WTC11 (cell line): ENCODE measurements around the gene DCHS2. TPM values are rescaled to one million over a fixed set of nuclear protein-coding genes. Genes with fewer than 3 reads are reported as not detected.

Experiments
- ATAC-seq: fragments of 200-7000 bp; cut with Tn5 transposase; 2 replicates; pipeline ENCODE4 v1.10.0; 2021; ENCODE audit warnings: mild to moderate bottlenecking, moderate library complexity
- CTCF ChIA-PET: fragments of 300-600 bp; sonication (Branson Sonifier 250); formaldehyde crosslinking; loops from one replicate; lab custom pipeline; 2021; ENCODE audit warnings: antibody characterized with exemption; lab: Charles Lee
- POLR2A ChIA-PET: fragments of 350-600 bp; sonication (Branson Sonifier 250); formaldehyde crosslinking; loops from one replicate; lab custom pipeline; 2021; ENCODE audit warnings: antibody characterized with exemption; lab: Charles Lee
- DNase-seq: peaks from one replicate; pipeline ENCODE4 v3.0.0; 2021; ENCODE audit warnings: low spot score
- H3K27ac Mint-ChIP-seq: 2 replicates; pipeline ENCODE4 v1.8.0; 2021; ENCODE audit warnings: mixed read lengths
- H3K27me3 Mint-ChIP-seq: 2 replicates; pipeline ENCODE4 v1.8.0; 2021; ENCODE audit warnings: low read depth, mild to moderate bottlenecking, moderate library complexity, mixed read lengths
- H3K36me3 Mint-ChIP-seq: 2 replicates; pipeline ENCODE4 v1.8.0; 2021; ENCODE audit warnings: mixed read lengths
- H3K4me1 Mint-ChIP-seq: 2 replicates; pipeline ENCODE4 v1.8.0; 2022; ENCODE audit warnings: mixed read lengths
- H3K4me3 Mint-ChIP-seq: 2 replicates; pipeline ENCODE4 v1.8.0; 2021; ENCODE audit warnings: mild to moderate bottlenecking, moderate library complexity, mixed read lengths
- H3K9me3 Mint-ChIP-seq: 2 replicates; pipeline ENCODE4 v1.8.0; 2021; ENCODE audit warnings: mixed read lengths
- NFE2L1 ChIP-seq: sonication (generic); formaldehyde crosslinking; IDR thresholded peaks from 2 replicates; pipeline ENCODE4 v1.8.1; 2023; ENCODE audit warnings: missing genetic modification reagents
- RELA ChIP-seq: sonication (generic); formaldehyde crosslinking; IDR thresholded peaks from 2 replicates; pipeline ENCODE4 v1.8.1; 2022; ENCODE audit warnings: missing genetic modification reagents, mild to moderate bottlenecking, borderline replicate concordance
- SMAD3 ChIP-seq: sonication (generic); formaldehyde crosslinking; IDR thresholded peaks from 2 replicates; pipeline ENCODE4 v1.8.0; 2022; ENCODE audit warnings: missing genetic modification reagents, mild to moderate bottlenecking, borderline replicate concordance
- ZBTB21 ChIP-seq: sonication (generic); formaldehyde crosslinking; IDR thresholded peaks from 2 replicates; pipeline ENCODE4 v1.8.1; 2023; ENCODE audit warnings: mild to moderate bottlenecking, missing genetic modification reagents, borderline replicate concordance
- total RNA-seq: library from RNA; stranded (reverse); gene quantifications from 3 replicates; pipeline ENCODE4 v1.2.3, GENCODE V29; 2021
- TF ChIP-seq, protein P1 (sequence below): sonication (generic); formaldehyde crosslinking; IDR thresholded peaks from 2 replicates; pipeline ENCODE4 v1.8.0; 2022; ENCODE audit warnings: missing genetic modification reagents
- TF ChIP-seq, protein P2 (sequence below): fragments of 200-600 bp; IDR thresholded peaks from 2 replicates; pipeline ENCODE4 v1.8.0; 2022; ENCODE audit warnings: antibody characterized with exemption
- TF ChIP-seq, protein P3 (sequence below): fragments of 250-450 bp; sonication (Bioruptor Pico); IDR thresholded peaks from 2 replicates; pipeline ENCODE4 v1.9.0; 2021; ENCODE audit warnings: mild to moderate bottlenecking, borderline replicate concordance
- TF ChIP-seq, protein P4 (sequence below): sonication (generic); formaldehyde crosslinking; IDR thresholded peaks from 2 replicates; pipeline ENCODE4 v1.8.0; 2023; ENCODE audit warnings: mild to moderate bottlenecking, missing genetic modification reagents

DCHS2 gene
- total RNA-seq, 1 experiment from 2014 or later, result 1.3 TPM

DNA sequence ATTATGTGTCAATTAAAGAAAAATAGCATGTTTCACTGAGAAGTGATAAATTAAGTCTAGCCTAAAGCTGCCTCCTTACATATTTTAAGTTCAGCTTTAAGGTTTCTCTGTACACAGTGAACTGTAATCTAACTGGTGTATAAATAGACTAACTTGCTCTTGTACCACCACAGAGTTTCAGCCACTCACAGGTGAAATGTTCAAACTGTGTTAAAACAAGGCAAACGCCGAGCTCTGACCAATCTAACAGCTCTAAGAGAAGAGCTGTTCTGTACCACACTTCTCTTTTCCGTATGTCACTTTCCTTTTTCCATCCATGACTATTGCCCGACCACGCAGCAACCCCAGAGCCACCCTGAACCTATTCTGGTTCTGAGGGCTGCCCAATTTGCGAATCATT, 64.5 kb downstream of the DCHS2 start:
- ATAC-seq (no peak), DNase-seq (no peak)
- ChIA-PET CTCF (interaction anchor here (0.9 to 1.0 kb wide), 2 partner anchors 79 to 344 kb away, joined by 3 read pairs; no protein-coding TSS in a partner anchor), POLR2A (no interaction called here)
- Mint-ChIP-seq H3K4me3 (no peak overlapping the region), H3K4me1 (no peaks in the 10 kb centered on the region), H3K36me3 (no peaks in the 10 kb centered on the region), H3K27me3 (no peaks in the 10 kb centered on the region; the same call in 1 of the 2 replicates), H3K27ac (no peak overlapping the region), H3K9me3 (no peaks in the 10 kb centered on the region)
- TF ChIP-seq, protein P1, sequence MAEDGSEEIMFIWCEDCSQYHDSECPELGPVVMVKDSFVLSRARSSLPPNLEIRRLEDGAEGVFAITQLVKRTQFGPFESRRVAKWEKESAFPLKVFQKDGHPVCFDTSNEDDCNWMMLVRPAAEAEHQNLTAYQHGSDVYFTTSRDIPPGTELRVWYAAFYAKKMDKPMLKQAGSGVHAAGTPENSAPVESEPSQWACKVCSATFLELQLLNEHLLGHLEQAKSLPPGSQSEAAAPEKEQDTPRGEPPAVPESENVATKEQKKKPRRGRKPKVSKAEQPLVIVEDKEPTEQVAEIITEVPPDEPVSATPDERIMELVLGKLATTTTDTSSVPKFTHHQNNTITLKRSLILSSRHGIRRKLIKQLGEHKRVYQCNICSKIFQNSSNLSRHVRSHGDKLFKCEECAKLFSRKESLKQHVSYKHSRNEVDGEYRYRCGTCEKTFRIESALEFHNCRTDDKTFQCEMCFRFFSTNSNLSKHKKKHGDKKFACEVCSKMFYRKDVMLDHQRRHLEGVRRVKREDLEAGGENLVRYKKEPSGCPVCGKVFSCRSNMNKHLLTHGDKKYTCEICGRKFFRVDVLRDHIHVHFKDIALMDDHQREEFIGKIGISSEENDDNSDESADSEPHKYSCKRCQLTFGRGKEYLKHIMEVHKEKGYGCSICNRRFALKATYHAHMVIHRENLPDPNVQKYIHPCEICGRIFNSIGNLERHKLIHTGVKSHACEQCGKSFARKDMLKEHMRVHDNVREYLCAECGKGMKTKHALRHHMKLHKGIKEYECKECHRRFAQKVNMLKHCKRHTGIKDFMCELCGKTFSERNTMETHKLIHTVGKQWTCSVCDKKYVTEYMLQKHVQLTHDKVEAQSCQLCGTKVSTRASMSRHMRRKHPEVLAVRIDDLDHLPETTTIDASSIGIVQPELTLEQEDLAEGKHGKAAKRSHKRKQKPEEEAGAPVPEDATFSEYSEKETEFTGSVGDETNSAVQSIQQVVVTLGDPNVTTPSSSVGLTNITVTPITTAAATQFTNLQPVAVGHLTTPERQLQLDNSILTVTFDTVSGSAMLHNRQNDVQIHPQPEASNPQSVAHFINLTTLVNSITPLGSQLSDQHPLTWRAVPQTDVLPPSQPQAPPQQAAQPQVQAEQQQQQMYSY, result no peak
- TF ChIP-seq, protein P2, sequence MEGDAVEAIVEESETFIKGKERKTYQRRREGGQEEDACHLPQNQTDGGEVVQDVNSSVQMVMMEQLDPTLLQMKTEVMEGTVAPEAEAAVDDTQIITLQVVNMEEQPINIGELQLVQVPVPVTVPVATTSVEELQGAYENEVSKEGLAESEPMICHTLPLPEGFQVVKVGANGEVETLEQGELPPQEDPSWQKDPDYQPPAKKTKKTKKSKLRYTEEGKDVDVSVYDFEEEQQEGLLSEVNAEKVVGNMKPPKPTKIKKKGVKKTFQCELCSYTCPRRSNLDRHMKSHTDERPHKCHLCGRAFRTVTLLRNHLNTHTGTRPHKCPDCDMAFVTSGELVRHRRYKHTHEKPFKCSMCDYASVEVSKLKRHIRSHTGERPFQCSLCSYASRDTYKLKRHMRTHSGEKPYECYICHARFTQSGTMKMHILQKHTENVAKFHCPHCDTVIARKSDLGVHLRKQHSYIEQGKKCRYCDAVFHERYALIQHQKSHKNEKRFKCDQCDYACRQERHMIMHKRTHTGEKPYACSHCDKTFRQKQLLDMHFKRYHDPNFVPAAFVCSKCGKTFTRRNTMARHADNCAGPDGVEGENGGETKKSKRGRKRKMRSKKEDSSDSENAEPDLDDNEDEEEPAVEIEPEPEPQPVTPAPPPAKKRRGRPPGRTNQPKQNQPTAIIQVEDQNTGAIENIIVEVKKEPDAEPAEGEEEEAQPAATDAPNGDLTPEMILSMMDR, result no peak
- TF ChIP-seq, protein P3, sequence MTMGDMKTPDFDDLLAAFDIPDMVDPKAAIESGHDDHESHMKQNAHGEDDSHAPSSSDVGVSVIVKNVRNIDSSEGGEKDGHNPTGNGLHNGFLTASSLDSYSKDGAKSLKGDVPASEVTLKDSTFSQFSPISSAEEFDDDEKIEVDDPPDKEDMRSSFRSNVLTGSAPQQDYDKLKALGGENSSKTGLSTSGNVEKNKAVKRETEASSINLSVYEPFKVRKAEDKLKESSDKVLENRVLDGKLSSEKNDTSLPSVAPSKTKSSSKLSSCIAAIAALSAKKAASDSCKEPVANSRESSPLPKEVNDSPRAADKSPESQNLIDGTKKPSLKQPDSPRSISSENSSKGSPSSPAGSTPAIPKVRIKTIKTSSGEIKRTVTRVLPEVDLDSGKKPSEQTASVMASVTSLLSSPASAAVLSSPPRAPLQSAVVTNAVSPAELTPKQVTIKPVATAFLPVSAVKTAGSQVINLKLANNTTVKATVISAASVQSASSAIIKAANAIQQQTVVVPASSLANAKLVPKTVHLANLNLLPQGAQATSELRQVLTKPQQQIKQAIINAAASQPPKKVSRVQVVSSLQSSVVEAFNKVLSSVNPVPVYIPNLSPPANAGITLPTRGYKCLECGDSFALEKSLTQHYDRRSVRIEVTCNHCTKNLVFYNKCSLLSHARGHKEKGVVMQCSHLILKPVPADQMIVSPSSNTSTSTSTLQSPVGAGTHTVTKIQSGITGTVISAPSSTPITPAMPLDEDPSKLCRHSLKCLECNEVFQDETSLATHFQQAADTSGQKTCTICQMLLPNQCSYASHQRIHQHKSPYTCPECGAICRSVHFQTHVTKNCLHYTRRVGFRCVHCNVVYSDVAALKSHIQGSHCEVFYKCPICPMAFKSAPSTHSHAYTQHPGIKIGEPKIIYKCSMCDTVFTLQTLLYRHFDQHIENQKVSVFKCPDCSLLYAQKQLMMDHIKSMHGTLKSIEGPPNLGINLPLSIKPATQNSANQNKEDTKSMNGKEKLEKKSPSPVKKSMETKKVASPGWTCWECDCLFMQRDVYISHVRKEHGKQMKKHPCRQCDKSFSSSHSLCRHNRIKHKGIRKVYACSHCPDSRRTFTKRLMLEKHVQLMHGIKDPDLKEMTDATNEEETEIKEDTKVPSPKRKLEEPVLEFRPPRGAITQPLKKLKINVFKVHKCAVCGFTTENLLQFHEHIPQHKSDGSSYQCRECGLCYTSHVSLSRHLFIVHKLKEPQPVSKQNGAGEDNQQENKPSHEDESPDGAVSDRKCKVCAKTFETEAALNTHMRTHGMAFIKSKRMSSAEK, result no peak

DNA sequence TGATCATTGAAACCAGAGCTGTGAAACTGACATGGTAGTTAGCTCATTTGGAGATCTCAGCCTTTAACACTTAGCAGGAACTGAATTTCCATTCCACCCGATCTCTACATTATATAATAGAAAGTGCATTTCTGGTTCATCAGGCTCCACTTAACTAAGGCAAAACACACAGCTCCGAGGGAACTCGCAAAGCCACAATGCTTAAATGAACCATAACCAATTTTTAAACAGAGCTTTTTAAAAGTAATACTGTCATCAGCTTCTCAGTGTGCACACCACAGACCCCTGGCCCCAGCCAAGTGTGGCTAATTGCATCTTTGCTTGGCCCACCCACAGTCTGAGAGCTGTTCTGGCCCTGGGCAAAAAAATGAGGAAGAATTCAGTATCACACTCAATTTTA, 66.1 kb downstream of the DCHS2 start:
- POLR2A ChIA-PET, result no interaction called here
- H3K27me3 Mint-ChIP-seq, result no peaks in the 10 kb centered on the region; the same call in 1 of the 2 replicates
- no peaks in the 10 kb centered on the region for H3K9me3 Mint-ChIP-seq
- no peak for ATAC-seq
- TF ChIP-seq RELA (CRISPR knock-in tag) (no peak), NFE2L1 (no peak), SMAD3 (CRISPR knock-in tag) (no peak), ZBTB21 (CRISPR knock-in tag) (no peak)
- TF ChIP-seq, protein P4, sequence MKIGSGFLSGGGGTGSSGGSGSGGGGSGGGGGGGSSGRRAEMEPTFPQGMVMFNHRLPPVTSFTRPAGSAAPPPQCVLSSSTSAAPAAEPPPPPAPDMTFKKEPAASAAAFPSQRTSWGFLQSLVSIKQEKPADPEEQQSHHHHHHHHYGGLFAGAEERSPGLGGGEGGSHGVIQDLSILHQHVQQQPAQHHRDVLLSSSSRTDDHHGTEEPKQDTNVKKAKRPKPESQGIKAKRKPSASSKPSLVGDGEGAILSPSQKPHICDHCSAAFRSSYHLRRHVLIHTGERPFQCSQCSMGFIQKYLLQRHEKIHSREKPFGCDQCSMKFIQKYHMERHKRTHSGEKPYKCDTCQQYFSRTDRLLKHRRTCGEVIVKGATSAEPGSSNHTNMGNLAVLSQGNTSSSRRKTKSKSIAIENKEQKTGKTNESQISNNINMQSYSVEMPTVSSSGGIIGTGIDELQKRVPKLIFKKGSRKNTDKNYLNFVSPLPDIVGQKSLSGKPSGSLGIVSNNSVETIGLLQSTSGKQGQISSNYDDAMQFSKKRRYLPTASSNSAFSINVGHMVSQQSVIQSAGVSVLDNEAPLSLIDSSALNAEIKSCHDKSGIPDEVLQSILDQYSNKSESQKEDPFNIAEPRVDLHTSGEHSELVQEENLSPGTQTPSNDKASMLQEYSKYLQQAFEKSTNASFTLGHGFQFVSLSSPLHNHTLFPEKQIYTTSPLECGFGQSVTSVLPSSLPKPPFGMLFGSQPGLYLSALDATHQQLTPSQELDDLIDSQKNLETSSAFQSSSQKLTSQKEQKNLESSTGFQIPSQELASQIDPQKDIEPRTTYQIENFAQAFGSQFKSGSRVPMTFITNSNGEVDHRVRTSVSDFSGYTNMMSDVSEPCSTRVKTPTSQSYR (CRISPR knock-in tag), result no peak
- no peak overlapping the region for H3K4me3 Mint-ChIP-seq
- CTCF ChIA-PET, result interaction anchor here (1.0 to 1.8 kb wide), 2 partner anchors 10 to 81 kb away, joined by 3 to 5 read pairs; no protein-coding TSS in a partner anchor
- no peak overlapping the region for H3K27ac Mint-ChIP-seq
- no peaks in the 10 kb centered on the region for H3K36me3 Mint-ChIP-seq
- no peak for DNase-seq
- H3K4me1 Mint-ChIP-seq, result no peaks in the 10 kb centered on the region
